T47D (cell line): Measurements from ENCODE around the gene CELF1.
A peak's percentile ranks its signal among the peaks of the same experiment; 100 is the strongest.

Source experiments
- DNase-seq, 2 experiments: peaks; one replicate each; pipeline versions ENCODE4 v3.0.0 to v3.0.0-alpha.2; 2011 to 2012; ENCODE audit warnings: low read depth in 1 of 2, low spot score in 1 of 2
- JUND ChIP-seq: IDR thresholded peaks from 2 replicates; pipeline ENCODE4 v1.6.1; 2012; ENCODE audit warnings: low read depth
- in situ Hi-C: cut with HindIII; loops from 2 replicates; pipeline ENCODE4 v1.10.0; 2016; ENCODE audit warnings: low sequenced_read_pairs, low pct_unique_long_range_greater_than_20kb

Gene CELF1

GRCh38 chr11:47587723-47588326 lies 34.9 kb upstream of the CELF1 start:
- in situ Hi-C loops = no loop called here
- no peak for DNase-seq
- no peak for TF ChIP-seq JUND

GRCh38 chr11:47587039-47587716 lies 34.2 kb upstream of the CELF1 start:
- no peak for DNase-seq
- no peak for TF ChIP-seq JUND
- in situ Hi-C loops = no loop called here

GRCh38 chr11:47586098-47586855 lies 33.3 kb upstream of the CELF1 start, which contains the start of gene FAM180B:
TSS of gene FAM180B (plus strand) at chr11:47586678. CDS start at chr11:47586769, 91 bp downstream.
- no peak for DNase-seq
- in situ Hi-C loops = no loop called here
- TF ChIP-seq JUND = no peak

GRCh38 chr11:47583844-47584243 lies 30.9 kb upstream of the CELF1 start:
- no peak for TF ChIP-seq JUND
- in situ Hi-C loops = no loop called here
- DNase-seq = no peak

- in situ Hi-C loops = no loop called here
- peak; percentile 86 to 96 for DNase-seq
- TF ChIP-seq JUND = no peak
Measured at GRCh38 chr11:47578524-47579494, 25.9 kb upstream of the CELF1 start, which contains the start of the genes KBTBD4 and NDUFS3. TSS of gene KBTBD4 (minus strand) at chr11:47578970. CDS start at chr11:47578951, 19 bp downstream. TSS of gene NDUFS3 (plus strand) at chr11:47579074. CDS start at chr11:47579092, 18 bp downstream.

GRCh38 chr11:47577460-47578041 lies 24.6 kb upstream of the CELF1 start:
- in situ Hi-C loops = no loop called here
- TF ChIP-seq JUND = peak; percentile 90
- DNase-seq = peak; percentile 76 to 91

GRCh38 chr11:47573321-47573720 lies 20.4 kb upstream of the CELF1 start:
- in situ Hi-C loops = no loop called here
- DNase-seq = no peak
- TF ChIP-seq JUND = no peak

GRCh38 chr11:47572715-47573255 lies 19.9 kb upstream of the CELF1 start:
- in situ Hi-C loops = no loop called here
- DNase-seq = peak in 1 of 2 experiments; percentile 54
- 0 out of 2 replicates have a peak, but pooled peaks have one; percentile 7 for TF ChIP-seq JUND

GRCh38 chr11:47571895-47572294 lies 19.0 kb upstream of the CELF1 start:
- no peak for TF ChIP-seq JUND
- in situ Hi-C loops = no loop called here
- DNase-seq = no peak

GRCh38 chr11:47571357-47571729 lies 18.4 kb upstream of the CELF1 start:
- DNase-seq = no peak
- in situ Hi-C loops = no loop called here
- no peak for TF ChIP-seq JUND

GRCh38 chr11:47570651-47571356 lies 17.9 kb upstream of the CELF1 start:
- TF ChIP-seq JUND = no peak

More at GRCh38 chr11:47570651-47571356, 17.9 kb upstream of the CELF1 start:
- no peak for DNase-seq
- in situ Hi-C loops = no loop called here
